Measurements from ENCODE around the gene TNFRSF19. TPM values are rescaled to one million over a fixed set of nuclear protein-coding genes. Genes with fewer than 3 reads are reported as not detected.

Gene TNFRSF19
- total and polyA plus RNA-seq, 10 of the 15 experiments (the other 5 are each of a cell fraction or from before 2014, with no cell fraction given), result 16.4 to 46.2 (median 35.4) TPM

DNA sequence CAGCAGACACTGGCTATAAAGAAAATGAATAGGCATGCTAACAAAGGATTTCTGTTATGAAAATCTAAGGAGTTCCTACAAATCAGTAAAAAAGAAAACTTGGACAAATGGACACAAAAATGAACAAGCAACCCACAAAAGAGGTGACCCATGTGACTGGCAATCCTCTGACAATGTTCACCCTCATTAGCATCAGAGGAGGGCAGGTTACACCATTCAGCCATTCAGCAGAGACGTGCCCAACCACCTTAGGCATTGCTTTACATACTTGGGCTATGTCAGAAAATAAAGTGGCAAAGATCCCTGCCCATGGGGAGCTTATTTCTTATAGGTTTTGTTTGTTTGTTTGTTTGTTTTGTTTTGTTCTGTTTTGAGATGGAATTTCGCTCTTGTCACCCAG, 46.0 kb downstream of the TNFRSF19 start:
- ChIA-PET SMC1A (ENCODE audit: uncharacterized antibody, unreplicated experiment) (interaction anchor here (1.3 kb wide), 1 partner anchor 10 kb away, joined by 4 read pairs; no protein-coding TSS in a partner anchor), POLR2A (no interaction called here), CTCF (no interaction called here), RAD21 (ENCODE audit: unreplicated experiment) (no interaction called here)
- Histone ChIP-seq H3K4me2 (ENCODE audit: control insufficient read depth, insufficient read depth) (no peak overlapping the region), H3K4me3 (no peak overlapping the region), H3K9ac (ENCODE audit: control insufficient read depth, insufficient read depth, low read length) (no peak overlapping the region), H3K27me3 (replicated peaks in 1 of 2; ENCODE audit: control insufficient read depth in 2 of 2, insufficient read depth in 2 of 2, low read length in 1 of 2) (no peaks in the 10 kb centered on the region), H3K79me2 (ENCODE audit: control insufficient read depth, insufficient read depth, low read length) (no peaks in the 10 kb centered on the region; the same call in 1 of the 2 replicates), H3K9me3 (replicated peaks; ENCODE audit: control insufficient read depth, insufficient read depth, low read length) (no peaks in the 10 kb centered on the region), H3K27ac (ENCODE audit: control insufficient read depth, insufficient read depth) (no peak overlapping the region), H2AFZ (ENCODE audit: control insufficient read depth, low read depth, low read length) (no peak overlapping the region), H3K4me1 (ENCODE audit: control insufficient read depth, insufficient read depth, low read length) (peaks cover 2% of the 10 kb centered on the region; the same call in 1 of the 2 replicates), H3K36me3 (ENCODE audit: control insufficient read depth in 2 of 2, insufficient read depth in 2 of 2, low read length in 1 of 2) (peaks cover 0 to 13% of the 10 kb centered on the region in 2 experiments; a peak in 1 of 4 replicates), H4K20me1 (ENCODE audit: control insufficient read depth, insufficient read depth) (no peaks in the 10 kb centered on the region)
- TF ChIP-seq PAX5 (IDR thresholded peaks at IDR 0.05; ENCODE audit: borderline replicate concordance, low read depth, low read length) (no peak), POLR2A (IDR thresholded peaks at IDR 0.05; ENCODE audit: low read depth, low read length) (no peak), RCOR1 (conservative IDR thresholded peaks at IDR 0.05; ENCODE audit: low read depth, low read length) (no peak), HDGF (IDR thresholded peaks at IDR 0.05) (no peak), RB1 (IDR thresholded peaks at IDR 0.05; ENCODE audit: borderline replicate concordance) (no peak), TARDBP (IDR thresholded peaks at IDR 0.05; ENCODE audit: borderline replicate concordance) (no peak), NFYB (IDR thresholded peaks at IDR 0.05; ENCODE audit: insufficient read depth, low read depth, low read length) (no peak)
- TF ChIP-seq, protein P1, sequence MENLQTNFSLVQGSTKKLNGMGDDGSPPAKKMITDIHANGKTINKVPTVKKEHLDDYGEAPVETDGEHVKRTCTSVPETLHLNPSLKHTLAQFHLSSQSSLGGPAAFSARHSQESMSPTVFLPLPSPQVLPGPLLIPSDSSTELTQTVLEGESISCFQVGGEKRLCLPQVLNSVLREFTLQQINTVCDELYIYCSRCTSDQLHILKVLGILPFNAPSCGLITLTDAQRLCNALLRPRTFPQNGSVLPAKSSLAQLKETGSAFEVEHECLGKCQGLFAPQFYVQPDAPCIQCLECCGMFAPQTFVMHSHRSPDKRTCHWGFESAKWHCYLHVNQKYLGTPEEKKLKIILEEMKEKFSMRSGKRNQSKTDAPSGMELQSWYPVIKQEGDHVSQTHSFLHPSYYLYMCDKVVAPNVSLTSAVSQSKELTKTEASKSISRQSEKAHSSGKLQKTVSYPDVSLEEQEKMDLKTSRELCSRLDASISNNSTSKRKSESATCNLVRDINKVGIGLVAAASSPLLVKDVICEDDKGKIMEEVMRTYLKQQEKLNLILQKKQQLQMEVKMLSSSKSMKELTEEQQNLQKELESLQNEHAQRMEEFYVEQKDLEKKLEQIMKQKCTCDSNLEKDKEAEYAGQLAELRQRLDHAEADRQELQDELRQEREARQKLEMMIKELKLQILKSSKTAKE (IDR thresholded peaks at IDR 0.05; ENCODE audit: low read depth, poor library complexity, severe bottlenecking), result no peak
- WGBS (ENCODE audit: insufficient coverage, insufficient replicate concordance, low lambda C conversion rate, missing lambda C conversion rate), result 5% methylated on average over 2 of the region's 2 CpGs
- BruUV-seq (replicated peaks), result no TSS peak
- DNase-seq (ENCODE audit: low read depth, low spot score), result no peak
- intact Hi-C loops (cut with micrococcal nuclease; ENCODE audit: unreplicated experiment) (loop anchor here (5.0 kb wide), 1 partner anchor 39 kb away; no protein-coding TSS in a partner anchor), in situ Hi-C loops (cut with MboI) (no loop called here)
- ATAC-seq, result no peak
- no peak for FAIRE-seq

Measured in GM12878 (cell line).